RWPE1 (cell line): ENCODE data around the gene XRCC1.

Experiments used
- CTCF ChIA-PET: fragments of 350-600 bp; sonication (Branson Sonifier 250); formaldehyde crosslinking; extraction: SDS; loops from one replicate; lab custom pipeline; 2021; lab: Yijun Ruan, JAX
- POLR2A ChIA-PET: fragments of 400-600 bp; formaldehyde crosslinking; extraction: SDS; loops from one replicate; lab custom pipeline; 2020; ENCODE audit warnings: antibody characterized with exemption; ENCODE audit not compliant: low non-redundant PET; lab: Yijun Ruan, JAX
- DNase-seq: peaks from one replicate; pipeline ENCODE4 v3.0.0; 2012; ENCODE audit warnings: low spot score
- H3K27ac ChIP-seq: fragments of 450-650 bp; 2 replicates; pipeline ENCODE4 v1.5.1; 2017
- CTCF ChIP-seq: fragments of 450-650 bp; conservative IDR thresholded peaks from 2 replicates; pipeline ENCODE4 v1.5.1; 2017; ENCODE audit warnings: low read depth, mild to moderate bottlenecking

Gene XRCC1

GRCh38 chr19:43575156-43575950 is at the start of gene XRCC1, which contains the start of gene PINLYP:
XRCC1 (minus strand) TSS chr19:43575527; CDS start chr19:43575458, 69 bp downstream.
PINLYP (plus strand) TSS chr19:43575801; CDS start chr19:43577192, 1,391 bp downstream.
- peak within 1 kb of the TSS; percentile 80 for H3K27ac ChIP-seq
- ChIA-PET CTCF (interaction anchor here (0.6 to 1.4 kb wide), 3 partner anchors 19 to 1293 kb away, joined by 3 to 4 read pairs (median 3); no protein-coding TSS in a partner anchor), POLR2A (interaction anchor here (1.3 kb wide), 1 partner anchor 10 kb away, joined by 3 read pairs; no protein-coding TSS in a partner anchor)
- no peak for TF ChIP-seq CTCF
- DNase-seq, result peak; percentile 99

- no peak for TF ChIP-seq CTCF
- DNase-seq, result no peak
- no peak overlapping the region for H3K27ac ChIP-seq
- CTCF ChIA-PET, result interaction anchor here (0.7 to 1.0 kb wide), 2 partner anchors 11 to 70 kb away, joined by 3 to 5 read pairs; no protein-coding TSS in a partner anchor
- POLR2A ChIA-PET, result no interaction called here
Measured at GRCh38 chr19:43624933-43625332, 49.6 kb upstream of the XRCC1 start.

- no peak overlapping the region for H3K27ac ChIP-seq
- ChIA-PET POLR2A (no interaction called here), CTCF (interaction anchor here (0.7 to 1.0 kb wide), 3 partner anchors 11 to 69 kb away, joined by 3 to 5 read pairs (median 3); no protein-coding TSS in a partner anchor)
- DNase-seq, result no peak
- no peak for TF ChIP-seq CTCF
Measured at GRCh38 chr19:43623889-43624670, 48.8 kb upstream of the XRCC1 start.

GRCh38 chr19:43622956-43623355 is 47.6 kb upstream of the XRCC1 start:
- no peak overlapping the region for H3K27ac ChIP-seq
- no peak for TF ChIP-seq CTCF
- no peak for DNase-seq
- ChIA-PET POLR2A (no interaction called here), CTCF (no interaction called here)

- no peak for TF ChIP-seq CTCF
- no peak for DNase-seq
- ChIA-PET CTCF (no interaction called here), POLR2A (no interaction called here)
- no peak overlapping the region for H3K27ac ChIP-seq
Measured at GRCh38 chr19:43622070-43622469, 46.7 kb upstream of the XRCC1 start.
